Ovary (tissue), 9 donors: Measurements from ENCODE around the gene ARFGAP1. TPM values are rescaled to one million over a fixed set of nuclear protein-coding genes. Genes with fewer than 3 reads are reported as not detected.
A peak's percentile ranks its signal among the peaks of the same experiment; 100 is the strongest.

Source experiments
- DNase-seq, 5 donors: peaks; one replicate each; pipeline ENCODE4 v3.0.0-alpha.2; 2019 to 2020
- H3K27ac ChIP-seq, 2 donors: fragments of 200-600 bp; one replicate each; pipeline versions ENCODE4 v1.5.1 to v1.8.0; 2019 to 2022
- H3K27me3 ChIP-seq: fragments of 200-600 bp; one replicate; pipeline ENCODE4 v1.8.0; 2022
- H3K36me3 ChIP-seq: fragments of 200-600 bp; sonication (generic); one replicate; pipeline ENCODE4 v1.5.1; 2019
- H3K4me1 ChIP-seq: one replicate; pipeline ENCODE4 v1.8.1; 2013; ENCODE audit warnings: mild to moderate bottlenecking, moderate library complexity; ENCODE audit not compliant: insufficient read depth
- H3K4me3 ChIP-seq: fragments of 200-600 bp; sonication (generic); one replicate; pipeline ENCODE4 v1.5.1; 2017
- H3K9me3 ChIP-seq, 2 donors: fragments of 200-600 bp in 1 of 2; sonication (generic) in 1 of 2; one replicate each; pipeline versions ENCODE4 v1.5.1 to v1.8.1; 2013 to 2019; ENCODE audit warnings: mild to moderate bottlenecking in 1 of 2, moderate library complexity in 1 of 2
- EP300 ChIP-seq: sonication (generic); formaldehyde crosslinking; IDR thresholded peaks from one replicate; pipeline ENCODE4 v1.6.1; 2017; ENCODE audit warnings: antibody characterized with exemption
- POLR2A ChIP-seq: fragments of 450-650 bp; IDR thresholded peaks from one replicate; pipeline ENCODE4 v1.6.1; 2017; ENCODE audit warnings: antibody characterized with exemption, mild to moderate bottlenecking, moderate library complexity
- WGBS, 3 donors: extraction: QIAGEN DNeasy Blood & Tissue Kit in 1 of 3; methylation state at CpG; one replicate each; pipeline versions ENCODE4 v1.1.5 to v1.1.7; 2013 to 2017; 5-methylcytosine and 5-hydroxymethylcytosine counted together
- intact Hi-C, 4 donors: fragments of 100-400 bp; cut with DNase I; formaldehyde crosslinking; loops; one replicate each; pipeline versions ENCODE4 v1.11.0 to v1.15.1; 2022 to 2023
- polyA plus RNA-seq, 2 donors: library from polyadenylated mRNA; stranded (reverse); fragments of 200-250 nt in 1 of 2; fragments of 350-450 nt in 1 of 2; fragmentation: Illumina TruSeq in 1 of 2; extraction: RNeasy Lipid Tissue Mini Kit (QIAGEN cat#74804) in 1 of 2; gene quantifications; one replicate each; pipeline ENCODE4 v1.2.3, GENCODE V29; 2013 to 2014
- total RNA-seq, 7 donors: library from RNA; depleted of rRNA in 2 of 7; stranded (reverse); fragments of >200 nt in 2 of 7; fragmentation: NEBNext Ultra II Directional in 3 of 7; extraction: Animal tissue kit (Norgen Biotek cat#: 25700) in 3 of 7; gene quantifications; one replicate each; pipeline versions ENCODE4 v1.1.0 to v1.2.4, GENCODE V29; 2016 to 2023
- TF ChIP-seq, protein P1 (sequence below), 3 donors: fragments of 450-650 bp in 2 of 3; fragments of 200-600 bp in 1 of 3; IDR thresholded peaks; one replicate each; pipeline versions ENCODE4 v1.5.1 to v1.8.0; 2016 to 2022; ENCODE audit warnings: antibody characterized with exemption in 3 of 3, mild to moderate bottlenecking in 1 of 3
- donor health status: DM: no; HTN: no; CAD: no; lungs with moderate emphysema.
- donor health status: DM: no; HTN: no; CAD: no.
- donor health status: Bipolar disorder and iron deficiency.
- donor health status: DM: yes; HTN: yes; CAD: no.
- donor health status: DM: no; HTN: no; CAD: no.
- donor health status: DM: yes; HTN: yes; CAD: no.

Gene ARFGAP1
- total and polyA plus RNA-seq, 9 donors: 18.9 to 80.2 (median 68.7) TPM

DNA sequence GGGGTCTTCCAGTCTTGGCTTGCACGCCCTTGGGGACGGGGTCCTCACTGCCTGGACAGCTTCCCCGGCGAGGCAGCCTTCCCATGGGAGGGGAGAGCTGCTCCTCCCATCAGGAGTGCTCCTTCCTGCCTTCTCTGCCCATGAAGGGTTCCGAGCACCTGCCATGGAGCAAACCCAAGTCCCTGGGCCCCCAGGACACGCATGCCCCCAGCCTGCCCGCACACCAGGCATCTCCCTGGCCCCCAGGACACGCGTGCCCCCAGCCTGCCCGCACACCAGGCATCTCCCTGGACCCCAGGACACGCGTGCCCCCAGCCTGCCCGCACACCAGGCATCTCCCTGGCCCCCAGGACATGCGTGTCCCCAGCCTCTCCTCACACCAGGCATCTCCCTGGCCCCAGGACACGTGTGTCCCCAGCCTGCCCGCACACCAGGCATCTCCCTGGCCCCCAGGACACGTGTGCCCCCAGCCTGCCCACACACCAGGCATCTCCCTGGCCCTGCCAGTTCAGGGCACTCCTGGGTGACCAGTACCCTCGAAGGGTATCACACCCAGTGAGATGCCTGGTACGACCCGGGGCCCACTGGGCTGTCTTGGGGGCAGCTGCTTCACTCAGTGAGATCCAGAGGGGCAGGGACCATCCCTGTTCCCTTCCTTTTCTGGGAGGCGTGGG, 42.1 kb downstream of the ARFGAP1 start:
- Histone ChIP-seq H3K9me3 (no peaks in the 10 kb centered on the region), H3K4me1 (no peaks in the 10 kb centered on the region), H3K4me3 (no peak overlapping the region), H3K36me3 (no peaks in the 10 kb centered on the region), H3K27me3 (no peaks in the 10 kb centered on the region), H3K27ac (no peak overlapping the region)
- DNase-seq: peak in 4 of 5 donors; percentile 5 to 28 (median 11)
- 88 to 92% (median 91%) methylated on average over 19 to 21 of the region's 21 CpGs for WGBS, 3 donors
- TF ChIP-seq POLR2A: no peak
- intact Hi-C loops: no loop called here

GRCh38 chr20:63315240-63315689, 42.7 kb downstream of the ARFGAP1 start:
- 26 to 49% (median 30%) methylated on average over 14 to 15 of the region's 15 CpGs for WGBS, 3 donors
- no peak for TF ChIP-seq EP300
- no peak for TF ChIP-seq POLR2A
- TF ChIP-seq, protein P1, sequence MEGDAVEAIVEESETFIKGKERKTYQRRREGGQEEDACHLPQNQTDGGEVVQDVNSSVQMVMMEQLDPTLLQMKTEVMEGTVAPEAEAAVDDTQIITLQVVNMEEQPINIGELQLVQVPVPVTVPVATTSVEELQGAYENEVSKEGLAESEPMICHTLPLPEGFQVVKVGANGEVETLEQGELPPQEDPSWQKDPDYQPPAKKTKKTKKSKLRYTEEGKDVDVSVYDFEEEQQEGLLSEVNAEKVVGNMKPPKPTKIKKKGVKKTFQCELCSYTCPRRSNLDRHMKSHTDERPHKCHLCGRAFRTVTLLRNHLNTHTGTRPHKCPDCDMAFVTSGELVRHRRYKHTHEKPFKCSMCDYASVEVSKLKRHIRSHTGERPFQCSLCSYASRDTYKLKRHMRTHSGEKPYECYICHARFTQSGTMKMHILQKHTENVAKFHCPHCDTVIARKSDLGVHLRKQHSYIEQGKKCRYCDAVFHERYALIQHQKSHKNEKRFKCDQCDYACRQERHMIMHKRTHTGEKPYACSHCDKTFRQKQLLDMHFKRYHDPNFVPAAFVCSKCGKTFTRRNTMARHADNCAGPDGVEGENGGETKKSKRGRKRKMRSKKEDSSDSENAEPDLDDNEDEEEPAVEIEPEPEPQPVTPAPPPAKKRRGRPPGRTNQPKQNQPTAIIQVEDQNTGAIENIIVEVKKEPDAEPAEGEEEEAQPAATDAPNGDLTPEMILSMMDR (IDR thresholded peaks at IDR 0.05): no peak
- no peak overlapping the region for H3K4me3 ChIP-seq
- DNase-seq: peak in 3 of 5 donors; percentile 8 to 44 (median 14)
- no peak overlapping the region for H3K27ac ChIP-seq
- no peaks in the 10 kb centered on the region for H3K36me3 ChIP-seq
- H3K4me1 ChIP-seq: no peaks in the 10 kb centered on the region
- no peaks in the 10 kb centered on the region for H3K9me3 ChIP-seq
- no peaks in the 10 kb centered on the region for H3K27me3 ChIP-seq
- intact Hi-C loops: no loop called here

GRCh38 chr20:63315731-63316491, 43.3 kb downstream of the ARFGAP1 start:
- Histone ChIP-seq H3K27me3 (no peaks in the 10 kb centered on the region), H3K9me3 (no peaks in the 10 kb centered on the region), H3K27ac (no peak overlapping the region), H3K4me3 (no peak overlapping the region), H3K4me1 (no peaks in the 10 kb centered on the region), H3K36me3 (no peaks in the 10 kb centered on the region)
- no peak for TF ChIP-seq POLR2A
- no peak for TF ChIP-seq EP300
- TF ChIP-seq, protein P1 (IDR thresholded peaks at IDR 0.05): no peak
- intact Hi-C loops: no loop called here
- DNase-seq: peak in 4 of 5 donors; percentile 10 to 29 (median 18)
- WGBS, 3 donors: 79 to 85% (median 79%) methylated on average over 27 to 31 of the region's 31 CpGs

- 75 to 82% (median 80%) methylated on average over 14 of the region's 14 CpGs for WGBS, 3 donors
These were observed 43.9 kb downstream of the ARFGAP1 start for GRCh38 chr20:63316502-63316921.

More at GRCh38 chr20:63316502-63316921, 43.9 kb downstream of the ARFGAP1 start:
- Histone ChIP-seq H3K27me3 (no peaks in the 10 kb centered on the region), H3K27ac (no peak overlapping the region), H3K4me1 (no peaks in the 10 kb centered on the region), H3K36me3 (no peaks in the 10 kb centered on the region), H3K4me3 (no peak overlapping the region), H3K9me3 (no peaks in the 10 kb centered on the region)
- DNase-seq: peak in 3 of 5 donors; percentile 7 to 18 (median 13)
- TF ChIP-seq, protein P1 (IDR thresholded peaks at IDR 0.05): no peak
- TF ChIP-seq EP300: no peak
- TF ChIP-seq POLR2A: no peak
- intact Hi-C loops: no loop called here
